GM12873 (cell line): Measurements from ENCODE around the gene TAF4B.
A peak's percentile ranks its signal among the peaks of the same experiment; 100 is the strongest.

ENCODE experiments used
- CTCF ChIP-seq: IDR thresholded peaks from 2 replicates; pipeline ENCODE4 v1.5.1; 2012; ENCODE audit warnings: low read depth, mild to moderate bottlenecking, moderate library complexity, low read length, control low read depth; ENCODE audit not compliant: insufficient read depth; ENCODE audit errors: missing control alignments

TAF4B gene

GRCh38 chr18:26254808-26255207 is 28.6 kb downstream of the TAF4B start:
- TF ChIP-seq CTCF: peak; percentile 28

- no peak for TF ChIP-seq CTCF
These were observed 29.7 kb downstream of the TAF4B start for GRCh38 chr18:26255695-26256622.

GRCh38 chr18:26258711-26259110 is 32.5 kb downstream of the TAF4B start:
- TF ChIP-seq CTCF: no peak

GRCh38 chr18:26262156-26262555 is 35.9 kb downstream of the TAF4B start:
- no peak for TF ChIP-seq CTCF

- no peak for TF ChIP-seq CTCF
These were observed 41.2 kb downstream of the TAF4B start for GRCh38 chr18:26267357-26267930.

- no peak for TF ChIP-seq CTCF
These were observed 42.2 kb downstream of the TAF4B start for GRCh38 chr18:26268454-26268853.

GRCh38 chr18:26271917-26272549 is 45.8 kb downstream of the TAF4B start:
- TF ChIP-seq CTCF: no peak
